HCT116 (cell line): ENCODE results near the gene RBM23. TPM values are rescaled to one million over a fixed set of nuclear protein-coding genes. Genes with fewer than 3 reads are reported as not detected.

ENCODE experiments used
- ATAC-seq: fragments of 200-7000 bp; cut with Tn5 transposase; 2 replicates; pipeline ENCODE4 v1.9.1; 2020; ENCODE audit warnings: mild to moderate bottlenecking, moderate library complexity
- BruUV-seq: library from RNA; stranded (reverse); fragments of 400-500 nt; replicated peaks from 2 replicates; lab custom pipeline; 2021; lab: Mats Ljungman, UMichigan
- CTCF ChIA-PET: fragments of 300-600 bp; sonication (Branson Sonifier 250); formaldehyde crosslinking; loops from one replicate; lab custom pipeline; 2021; ENCODE audit warnings: antibody characterized with exemption; lab: Charles Lee
- POLR2A ChIA-PET: fragments of 300-600, 350-600 bp; sonication (Branson Sonifier 250); formaldehyde crosslinking; loops from one replicate; lab custom pipeline; 2021; ENCODE audit warnings: antibody characterized with exemption; lab: Charles Lee
- RAD21 ChIA-PET, 2 experiments: fragments of 300-600 bp; sonication (Branson Sonifier 250); formaldehyde crosslinking; loops; one replicate each; lab custom pipeline; 2023; ENCODE audit warnings: low total read pairs in 2 of 2; ENCODE audit not compliant: uncharacterized antibody in 2 of 2, unreplicated experiment in 2 of 2, low non-redundant PET in 1 of 2; lab: Charles Lee
- DNase-seq: peaks from one replicate; pipeline ENCODE4 v3.0.0-alpha.2; 2010; ENCODE audit warnings: low read depth, low spot score
- H2AFZ ChIP-seq: fragments of 200-600 bp; shearing (Covaris generic), sonication (generic); 2 replicates; pipeline ENCODE4 v1.6.1; 2017; ENCODE audit warnings: low read depth, mixed run types, mixed read lengths, antibody characterized with exemption, low read length; ENCODE audit not compliant: poor library complexity, severe bottlenecking
- H3K27ac ChIP-seq: 2 replicates; pipeline ENCODE4 v1.5.1; 2012; ENCODE audit warnings: low read depth, low read length
- H3K27me3 ChIP-seq: fragments of 200-600 bp; sonication (generic); 2 replicates; pipeline ENCODE4 v1.6.1; 2016; ENCODE audit warnings: mixed run types, low read length, mixed read lengths; ENCODE audit not compliant: insufficient read depth
- H3K36me3 ChIP-seq, 2 experiments: fragments of 200-500 bp in 1 of 2; fragments of 200-600 bp in 1 of 2; sonication (Bioruptor generic) in 1 of 2; sonication (generic) in 1 of 2; 2 replicates each; pipeline versions ENCODE4 v1.5.1 to v1.6.1; 2014 to 2016; ENCODE audit warnings: low read length in 2 of 2, inconsistent platforms in 1 of 2, mixed read lengths in 1 of 2, mixed run types in 1 of 2; ENCODE audit not compliant: insufficient read depth in 2 of 2, control insufficient read depth in 1 of 2
- H3K4me1 ChIP-seq, 2 experiments: fragments of 200-600 bp in 1 of 2; sonication (generic) in 1 of 2; 2 replicates each; pipeline versions ENCODE4 v1.5.1 to v1.6.1; 2012 to 2017; ENCODE audit warnings: low read length in 2 of 2, inconsistent platforms in 1 of 2, mild to moderate bottlenecking in 1 of 2, mixed read lengths in 1 of 2, mixed run types in 1 of 2, moderate library complexity in 1 of 2; ENCODE audit not compliant: insufficient read depth in 2 of 2, control insufficient read depth in 1 of 2
- H3K4me2 ChIP-seq: fragments of 200-600 bp; sonication (generic); 2 replicates; pipeline ENCODE4 v1.6.1; 2017; ENCODE audit warnings: mixed run types, low read length, mixed read lengths
- H3K4me3 ChIP-seq, 2 experiments: fragments of 200-600 bp in 1 of 2; sonication (generic) in 1 of 2; replicated peaks in 1 of 2; 2 replicates each; pipeline ENCODE4 v1.5.1; 2011 to 2016; ENCODE audit warnings: low read length in 2 of 2, control low read depth in 1 of 2, low read depth in 1 of 2, mild to moderate bottlenecking in 1 of 2, mixed read lengths in 1 of 2, mixed run types in 1 of 2
- H3K79me2 ChIP-seq: fragments of 200-600 bp; sonication (generic); 2 replicates; pipeline ENCODE4 v1.6.1; 2017; ENCODE audit warnings: mild to moderate bottlenecking, mixed run types, low read length, moderate library complexity, mixed read lengths; ENCODE audit not compliant: insufficient read depth
- H3K9ac ChIP-seq: fragments of 200-600 bp; sonication (generic); 2 replicates; pipeline ENCODE4 v1.6.1; 2016; ENCODE audit warnings: low read length, mixed read lengths
- H3K9me2 ChIP-seq: fragments of 200-600 bp; sonication (generic), shearing (Covaris generic); 2 replicates; pipeline ENCODE4 v1.6.1; 2017; ENCODE audit warnings: mixed run types, mild to moderate bottlenecking, moderate library complexity; ENCODE audit not compliant: insufficient read depth
- H3K9me3 ChIP-seq, 2 experiments: fragments of 200-500 bp in 1 of 2; fragments of 200-600 bp in 1 of 2; sonication (Bioruptor generic) in 1 of 2; sonication (generic) in 1 of 2; 2 replicates each; pipeline ENCODE4 v1.6.1; 2014 to 2017; ENCODE audit warnings: low read length in 2 of 2, mixed read lengths in 2 of 2, inconsistent platforms in 1 of 2, low read depth in 1 of 2, mild to moderate bottlenecking in 1 of 2, mixed run types in 1 of 2, moderate library complexity in 1 of 2; ENCODE audit not compliant: control insufficient read depth in 1 of 2, insufficient read depth in 1 of 2
- H4K20me1 ChIP-seq: fragments of 200-600 bp; sonication (generic), shearing (Covaris generic); 2 replicates; pipeline ENCODE4 v1.6.1; 2017; ENCODE audit warnings: mixed run types, mild to moderate bottlenecking, moderate library complexity; ENCODE audit not compliant: insufficient read depth
- EGR1 ChIP-seq: IDR thresholded peaks from 2 replicates; pipeline ENCODE4 v1.6.1; 2012; ENCODE audit warnings: low read depth
- ELF1 ChIP-seq: IDR thresholded peaks from 2 replicates; pipeline ENCODE4 v1.6.1; 2012; ENCODE audit warnings: low read depth, borderline replicate concordance
- EZH2 ChIP-seq: fragments of 200-600 bp; sonication (generic); IDR thresholded peaks from 2 replicates; pipeline ENCODE4 v1.6.1; 2017; ENCODE audit warnings: antibody characterized with exemption, mixed run types
- EZH2phosphoT487 ChIP-seq: fragments of 200-600 bp; IDR thresholded peaks from 2 replicates; pipeline ENCODE4 v1.6.1; 2018; ENCODE audit warnings: antibody characterized with exemption, borderline replicate concordance
- FOSL1 ChIP-seq: IDR thresholded peaks from 2 replicates; pipeline ENCODE4 v1.6.1; 2012; ENCODE audit warnings: low read depth
- POLR2A ChIP-seq: IDR thresholded peaks from 2 replicates; pipeline ENCODE4 v1.7.0; 2011; ENCODE audit warnings: borderline replicate concordance; ENCODE audit not compliant: insufficient read depth, insufficient read length; ENCODE audit errors: extremely low read depth
- POLR2AphosphoS5 ChIP-seq: IDR thresholded peaks from 2 replicates; pipeline ENCODE4 v1.6.1; 2011; ENCODE audit warnings: mild to moderate bottlenecking, low read depth, low read length, moderate library complexity
- RAD21 ChIP-seq: IDR thresholded peaks from 2 replicates; pipeline ENCODE4 v1.6.1; 2012; ENCODE audit warnings: low read depth, mild to moderate bottlenecking
- SIN3A ChIP-seq: IDR thresholded peaks from 2 replicates; pipeline ENCODE4 v1.6.1; 2012; ENCODE audit warnings: low read depth
- SP1 ChIP-seq: IDR thresholded peaks from 2 replicates; pipeline ENCODE4 v1.6.1; 2012; ENCODE audit warnings: low read depth
- SRF ChIP-seq: IDR thresholded peaks from 2 replicates; pipeline ENCODE4 v1.6.1; 2012; ENCODE audit warnings: low read depth
- ZFX ChIP-seq: fragments of 450-650 bp; IDR thresholded peaks from 2 replicates; pipeline ENCODE4 v1.6.1; 2017
- ZNF274 ChIP-seq: fragments of 200-500 bp; sonication (Bioruptor generic); IDR thresholded peaks from 2 replicates; pipeline ENCODE4 v1.6.1; 2014; ENCODE audit warnings: mild to moderate bottlenecking, low read depth, low read length, inconsistent platforms
- intact Hi-C: fragments of 100-400 bp; cut with micrococcal nuclease; formaldehyde crosslinking; loops from 2 replicates; pipeline ENCODE4 v1.10.0; 2022
- total RNA-seq: library from RNA; stranded (reverse); gene quantifications from one replicate; pipeline ENCODE4 v1.2.1, GENCODE V29; 2021; ENCODE audit not compliant: unreplicated experiment
- TF ChIP-seq, protein P1 (sequence below): IDR thresholded peaks from 2 replicates; pipeline ENCODE4 v1.6.1; 2011; ENCODE audit warnings: mild to moderate bottlenecking, low read length, moderate library complexity; ENCODE audit not compliant: insufficient replicate concordance; ENCODE audit errors: extremely low read depth
- TF ChIP-seq, protein P2 (sequence below): IDR thresholded peaks from 2 replicates; pipeline ENCODE4 v1.6.1; 2012
- TF ChIP-seq, protein P3 (sequence below): IDR thresholded peaks from 2 replicates; pipeline ENCODE4 v1.6.1; 2012; ENCODE audit warnings: low read depth

Gene RBM23
- total RNA-seq, 1 experiment from 2014 or later = 67.2 TPM

DNA sequence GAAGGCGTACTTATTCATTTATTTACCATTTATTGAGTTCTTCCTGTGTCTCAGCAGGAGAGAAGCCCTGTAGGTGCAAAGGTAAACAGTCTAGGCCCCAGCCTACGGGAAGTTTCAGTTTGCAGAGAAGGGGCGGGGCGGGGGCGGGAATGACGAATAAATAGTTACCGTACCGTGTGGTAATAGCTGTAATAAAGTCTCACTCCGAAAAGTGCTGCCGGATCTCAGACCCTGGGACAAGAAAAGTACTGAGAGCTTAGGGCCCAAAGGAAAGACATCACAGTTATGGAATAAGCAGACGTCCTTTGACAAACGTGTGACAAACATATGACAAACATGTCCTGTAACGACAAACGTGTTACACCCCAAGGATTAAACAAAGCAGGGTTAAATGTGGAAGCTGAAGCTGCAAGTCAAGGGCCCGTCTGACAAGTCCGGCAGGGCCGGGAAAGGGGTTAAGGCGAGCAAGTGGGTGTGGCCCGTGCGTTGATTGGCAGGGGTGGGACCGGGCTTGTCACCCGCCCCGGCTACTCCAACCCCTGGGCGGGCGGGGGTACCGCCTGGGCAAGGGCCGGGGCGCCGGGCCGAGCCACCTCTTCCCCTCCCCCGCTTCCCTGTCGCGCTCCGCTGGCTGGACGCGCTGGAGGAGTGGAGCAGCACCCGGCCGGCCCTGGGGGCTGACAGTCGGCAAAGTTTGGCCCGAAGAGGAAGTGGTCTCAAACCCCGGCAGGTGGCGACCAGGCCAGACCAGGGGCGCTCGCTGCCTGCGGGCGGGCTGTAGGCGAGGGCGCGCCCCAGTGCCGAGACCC, 47.5 kb downstream of the RBM23 start, which contains the start of gene LRP10 (continued):
- TF ChIP-seq, protein P1, sequence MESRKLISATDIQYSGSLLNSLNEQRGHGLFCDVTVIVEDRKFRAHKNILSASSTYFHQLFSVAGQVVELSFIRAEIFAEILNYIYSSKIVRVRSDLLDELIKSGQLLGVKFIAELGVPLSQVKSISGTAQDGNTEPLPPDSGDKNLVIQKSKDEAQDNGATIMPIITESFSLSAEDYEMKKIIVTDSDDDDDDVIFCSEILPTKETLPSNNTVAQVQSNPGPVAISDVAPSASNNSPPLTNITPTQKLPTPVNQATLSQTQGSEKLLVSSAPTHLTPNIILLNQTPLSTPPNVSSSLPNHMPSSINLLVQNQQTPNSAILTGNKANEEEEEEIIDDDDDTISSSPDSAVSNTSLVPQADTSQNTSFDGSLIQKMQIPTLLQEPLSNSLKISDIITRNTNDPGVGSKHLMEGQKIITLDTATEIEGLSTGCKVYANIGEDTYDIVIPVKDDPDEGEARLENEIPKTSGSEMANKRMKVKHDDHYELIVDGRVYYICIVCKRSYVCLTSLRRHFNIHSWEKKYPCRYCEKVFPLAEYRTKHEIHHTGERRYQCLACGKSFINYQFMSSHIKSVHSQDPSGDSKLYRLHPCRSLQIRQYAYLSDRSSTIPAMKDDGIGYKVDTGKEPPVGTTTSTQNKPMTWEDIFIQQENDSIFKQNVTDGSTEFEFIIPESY = no peak
- TF ChIP-seq, all 23 proteins: peak for 7

DNA sequence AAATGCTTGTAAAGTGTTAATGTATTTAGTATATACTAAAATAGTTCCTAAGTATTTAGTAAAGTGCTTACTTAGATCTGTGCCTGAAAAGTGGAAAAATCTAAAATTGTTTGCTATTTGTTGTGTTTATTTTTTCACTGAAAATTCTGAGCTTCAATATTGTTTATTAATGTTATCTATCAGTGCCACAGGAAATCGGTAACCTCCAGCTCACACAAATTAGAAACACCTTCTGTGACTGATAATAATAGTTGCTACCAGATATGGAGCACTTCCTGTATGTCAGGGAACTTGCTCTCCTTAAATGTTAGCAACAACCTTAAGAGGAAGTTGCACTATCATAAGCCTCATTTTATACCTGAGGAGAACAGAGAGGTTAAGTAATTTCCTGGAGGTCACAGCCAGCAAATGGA, 48.1 kb downstream of the RBM23 start:
- ATAC-seq = peak; percentile 12
- Histone ChIP-seq H3K27me3 (no peaks in the 10 kb centered on the region), H3K36me3 (peaks cover 3% of the 10 kb centered on the region in 2 experiments; a peak in 1 of 4 replicates), H3K27ac (peak overlapping the region; percentile 98), H3K4me3 (peak overlapping the region; percentile 71 to 89), H4K20me1 (no peaks in the 10 kb centered on the region), H2AFZ (no peak overlapping the region), H3K4me2 (peak overlapping the region; percentile 82), H3K9me3 (no peaks in the 10 kb centered on the region), H3K79me2 (no peaks in the 10 kb centered on the region), H3K9me2 (no peaks in the 10 kb centered on the region), H3K4me1 (peaks cover 14 to 28% of the 10 kb centered on the region in 2 experiments), H3K9ac (peak overlapping the region; percentile 78)
- ChIA-PET POLR2A (interaction anchor here (1.0 to 3.0 kb wide), 5 partner anchors 11 to 220 kb away, joined by 3 to 24 read pairs (median 4); partner anchors contain the start of genes RBM23 and REM2), CTCF (interaction anchor here (0.8 to 3.8 kb wide), 9 partner anchors 9 to 314 kb away, joined by 3 to 51 read pairs (median 6); partner anchors contain the start of gene REM2), RAD21 (interaction anchor here (0.8 to 1.2 kb wide), 2 partner anchors 18 to 29 kb away, joined by 3 to 5 read pairs; no protein-coding TSS in a partner anchor)
- DNase-seq = no peak
- intact Hi-C loops = loop anchor here (5.0 kb wide), 1 partner anchor 46 kb away; the partner anchor contains the start of gene RBM23
- TSS peak; percentile 64 for BruUV-seq
- no peak for TF ChIP-seq EGR1
- TF ChIP-seq POLR2AphosphoS5 = no peak
- no peak; the same call in 1 of the 2 replicates for TF ChIP-seq RAD21
- no peak for TF ChIP-seq EZH2phosphoT487
- peak; percentile 89 for TF ChIP-seq SRF
- TF ChIP-seq EZH2 = no peak
- 0 out of 2 replicates have a peak, but pooled peaks have one; percentile 61 for TF ChIP-seq ELF1
- TF ChIP-seq POLR2A = no peak
- no peak for TF ChIP-seq SP1
- no peak for TF ChIP-seq ZNF274
- TF ChIP-seq SIN3A = peak; percentile 14; the same call in 1 of the 2 replicates
- TF ChIP-seq ZFX = no peak
- TF ChIP-seq FOSL1 = no peak
- TF ChIP-seq, protein P2, sequence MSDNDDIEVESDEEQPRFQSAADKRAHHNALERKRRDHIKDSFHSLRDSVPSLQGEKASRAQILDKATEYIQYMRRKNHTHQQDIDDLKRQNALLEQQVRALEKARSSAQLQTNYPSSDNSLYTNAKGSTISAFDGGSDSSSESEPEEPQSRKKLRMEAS = no peak
- TF ChIP-seq, protein P3, sequence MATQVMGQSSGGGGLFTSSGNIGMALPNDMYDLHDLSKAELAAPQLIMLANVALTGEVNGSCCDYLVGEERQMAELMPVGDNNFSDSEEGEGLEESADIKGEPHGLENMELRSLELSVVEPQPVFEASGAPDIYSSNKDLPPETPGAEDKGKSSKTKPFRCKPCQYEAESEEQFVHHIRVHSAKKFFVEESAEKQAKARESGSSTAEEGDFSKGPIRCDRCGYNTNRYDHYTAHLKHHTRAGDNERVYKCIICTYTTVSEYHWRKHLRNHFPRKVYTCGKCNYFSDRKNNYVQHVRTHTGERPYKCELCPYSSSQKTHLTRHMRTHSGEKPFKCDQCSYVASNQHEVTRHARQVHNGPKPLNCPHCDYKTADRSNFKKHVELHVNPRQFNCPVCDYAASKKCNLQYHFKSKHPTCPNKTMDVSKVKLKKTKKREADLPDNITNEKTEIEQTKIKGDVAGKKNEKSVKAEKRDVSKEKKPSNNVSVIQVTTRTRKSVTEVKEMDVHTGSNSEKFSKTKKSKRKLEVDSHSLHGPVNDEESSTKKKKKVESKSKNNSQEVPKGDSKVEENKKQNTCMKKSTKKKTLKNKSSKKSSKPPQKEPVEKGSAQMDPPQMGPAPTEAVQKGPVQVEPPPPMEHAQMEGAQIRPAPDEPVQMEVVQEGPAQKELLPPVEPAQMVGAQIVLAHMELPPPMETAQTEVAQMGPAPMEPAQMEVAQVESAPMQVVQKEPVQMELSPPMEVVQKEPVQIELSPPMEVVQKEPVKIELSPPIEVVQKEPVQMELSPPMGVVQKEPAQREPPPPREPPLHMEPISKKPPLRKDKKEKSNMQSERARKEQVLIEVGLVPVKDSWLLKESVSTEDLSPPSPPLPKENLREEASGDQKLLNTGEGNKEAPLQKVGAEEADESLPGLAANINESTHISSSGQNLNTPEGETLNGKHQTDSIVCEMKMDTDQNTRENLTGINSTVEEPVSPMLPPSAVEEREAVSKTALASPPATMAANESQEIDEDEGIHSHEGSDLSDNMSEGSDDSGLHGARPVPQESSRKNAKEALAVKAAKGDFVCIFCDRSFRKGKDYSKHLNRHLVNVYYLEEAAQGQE = no peak
